HFFc6 (cell line): ENCODE measurements around the gene KRT35. TPM values are rescaled to one million over a fixed set of nuclear protein-coding genes. Genes with fewer than 3 reads are reported as not detected.

Experiments
- DNase-seq: peaks from one replicate; pipeline ENCODE4 v3.0.0-alpha.2; 2018
- H3K27ac Mint-ChIP-seq: 2 replicates; pipeline ENCODE4 v1.8.0; 2020; ENCODE audit warnings: mild to moderate bottlenecking, mixed read lengths
- H3K27me3 Mint-ChIP-seq: 2 replicates; pipeline ENCODE4 v1.8.0; 2021; ENCODE audit warnings: mild to moderate bottlenecking, moderate library complexity, mixed read lengths; ENCODE audit not compliant: insufficient read depth
- H3K36me3 Mint-ChIP-seq: 2 replicates; pipeline ENCODE4 v1.8.0; 2021; ENCODE audit warnings: low read depth, mixed read lengths
- H3K4me1 Mint-ChIP-seq: 2 replicates; pipeline ENCODE4 v1.8.0; 2020; ENCODE audit warnings: low read depth, mixed read lengths
- H3K4me3 Mint-ChIP-seq: 2 replicates; pipeline ENCODE4 v1.8.0; 2020; ENCODE audit warnings: mild to moderate bottlenecking, moderate library complexity, mixed read lengths
- H3K9me3 Mint-ChIP-seq: 2 replicates; pipeline ENCODE4 v1.8.0; 2020; ENCODE audit warnings: mild to moderate bottlenecking, mixed read lengths
- total RNA-seq, 6 experiments: library from RNA; stranded (reverse); fragmentation: NEBNext Ultra II Directional; extraction: Animal tissue kit (Norgen Biotek cat#: 25700); gene quantifications; 2 replicates in 1 of 6; 3 replicates in 5 of 6; pipeline ENCODE4 v1.2.3, GENCODE V29; 2021
- TF ChIP-seq, protein P1 (sequence below): fragments of 200-600 bp; sonication (generic); IDR thresholded peaks from 2 replicates; pipeline ENCODE4 v1.5.0; 2021; ENCODE audit warnings: antibody characterized with exemption, mild to moderate bottlenecking

The KRT35 gene
- total RNA-seq, 6 experiments from 2014 or later = not detected

GRCh38 chr17:41476866-41477815, 3.8 kb downstream of the KRT35 start:
- no peak for DNase-seq
- TF ChIP-seq, protein P1, sequence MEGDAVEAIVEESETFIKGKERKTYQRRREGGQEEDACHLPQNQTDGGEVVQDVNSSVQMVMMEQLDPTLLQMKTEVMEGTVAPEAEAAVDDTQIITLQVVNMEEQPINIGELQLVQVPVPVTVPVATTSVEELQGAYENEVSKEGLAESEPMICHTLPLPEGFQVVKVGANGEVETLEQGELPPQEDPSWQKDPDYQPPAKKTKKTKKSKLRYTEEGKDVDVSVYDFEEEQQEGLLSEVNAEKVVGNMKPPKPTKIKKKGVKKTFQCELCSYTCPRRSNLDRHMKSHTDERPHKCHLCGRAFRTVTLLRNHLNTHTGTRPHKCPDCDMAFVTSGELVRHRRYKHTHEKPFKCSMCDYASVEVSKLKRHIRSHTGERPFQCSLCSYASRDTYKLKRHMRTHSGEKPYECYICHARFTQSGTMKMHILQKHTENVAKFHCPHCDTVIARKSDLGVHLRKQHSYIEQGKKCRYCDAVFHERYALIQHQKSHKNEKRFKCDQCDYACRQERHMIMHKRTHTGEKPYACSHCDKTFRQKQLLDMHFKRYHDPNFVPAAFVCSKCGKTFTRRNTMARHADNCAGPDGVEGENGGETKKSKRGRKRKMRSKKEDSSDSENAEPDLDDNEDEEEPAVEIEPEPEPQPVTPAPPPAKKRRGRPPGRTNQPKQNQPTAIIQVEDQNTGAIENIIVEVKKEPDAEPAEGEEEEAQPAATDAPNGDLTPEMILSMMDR = no peak
- peaks cover 6% of the 10 kb centered on the region; the same call in 1 of the 2 replicates for H3K36me3 Mint-ChIP-seq

GRCh38 chr17:41475421-41475820, 5.5 kb downstream of the KRT35 start:
- H3K27me3 Mint-ChIP-seq = peaks cover 22% of the 10 kb centered on the region
- peaks cover 17% of the 10 kb centered on the region for H3K36me3 Mint-ChIP-seq
- H3K4me3 Mint-ChIP-seq = no peak overlapping the region
- TF ChIP-seq, protein P1 = no peak
- H3K9me3 Mint-ChIP-seq = peaks cover 12% of the 10 kb centered on the region
- no peak overlapping the region for H3K27ac Mint-ChIP-seq
- H3K4me1 Mint-ChIP-seq = no peaks in the 10 kb centered on the region; the same call in 1 of the 2 replicates
- no peak for DNase-seq

More at GRCh38 chr17:41476866-41477815, 3.8 kb downstream of the KRT35 start:
- H3K27ac Mint-ChIP-seq = no peak overlapping the region
- no peaks in the 10 kb centered on the region; the same call in 1 of the 2 replicates for H3K4me1 Mint-ChIP-seq
- no peak overlapping the region for H3K4me3 Mint-ChIP-seq
- peaks cover 1% of the 10 kb centered on the region; the same call in 1 of the 2 replicates for H3K9me3 Mint-ChIP-seq
- H3K27me3 Mint-ChIP-seq = peaks cover 17% of the 10 kb centered on the region

DNA sequence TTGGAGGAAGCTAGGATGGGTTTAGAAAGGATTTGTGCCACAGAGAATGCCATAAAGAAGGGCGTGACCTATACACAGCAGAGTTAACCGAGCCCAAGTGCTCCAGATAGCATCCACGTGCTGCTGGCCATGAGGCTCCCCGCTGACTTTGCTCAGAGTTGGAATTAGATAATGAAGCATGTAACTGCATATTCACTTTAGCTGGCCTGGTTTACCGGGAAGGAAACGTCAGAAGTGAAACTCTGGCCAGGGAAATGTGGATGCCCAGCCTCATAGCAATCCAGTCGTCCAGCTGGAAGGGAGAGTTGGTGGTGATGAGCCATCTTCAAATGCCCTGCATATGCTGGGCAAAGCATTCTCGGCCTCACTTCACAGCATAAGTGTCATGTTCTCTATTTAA, 6.1 kb downstream of the KRT35 start:
- TF ChIP-seq, protein P1 = no peak
- peaks cover 17% of the 10 kb centered on the region for H3K36me3 Mint-ChIP-seq
- peaks cover 12% of the 10 kb centered on the region for H3K9me3 Mint-ChIP-seq
- peaks cover 23% of the 10 kb centered on the region for H3K27me3 Mint-ChIP-seq
- no peaks in the 10 kb centered on the region; the same call in 1 of the 2 replicates for H3K4me1 Mint-ChIP-seq
- no peak overlapping the region for H3K4me3 Mint-ChIP-seq
- DNase-seq = no peak
- no peak overlapping the region for H3K27ac Mint-ChIP-seq

DNA sequence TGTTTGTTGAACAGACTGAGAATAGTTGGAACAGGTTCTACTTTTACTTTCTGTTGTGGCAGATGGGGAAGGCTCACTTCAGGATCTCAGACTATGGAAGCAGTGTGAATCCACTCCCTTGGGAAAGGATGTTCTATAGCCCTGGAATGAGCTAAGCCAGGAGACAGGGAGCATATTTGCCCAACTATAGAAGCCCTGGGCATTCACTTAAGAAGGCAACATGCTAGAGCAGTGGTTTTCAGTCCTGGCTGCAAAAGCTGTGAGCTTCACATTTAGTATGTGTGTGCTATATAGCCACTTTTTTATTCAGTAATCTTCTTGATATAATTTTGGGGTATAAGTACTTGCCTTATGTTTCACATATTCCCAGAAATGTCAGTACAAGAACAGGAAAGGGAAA, 12.6 kb downstream of the KRT35 start:
- Mint-ChIP-seq H3K27me3 (peaks cover 40% of the 10 kb centered on the region), H3K27ac (no peak overlapping the region), H3K9me3 (peaks cover 25% of the 10 kb centered on the region), H3K36me3 (peaks cover 24% of the 10 kb centered on the region), H3K4me3 (no peak overlapping the region), H3K4me1 (peaks cover 28% of the 10 kb centered on the region)
- DNase-seq = no peak
- TF ChIP-seq, protein P1 = no peak

DNA sequence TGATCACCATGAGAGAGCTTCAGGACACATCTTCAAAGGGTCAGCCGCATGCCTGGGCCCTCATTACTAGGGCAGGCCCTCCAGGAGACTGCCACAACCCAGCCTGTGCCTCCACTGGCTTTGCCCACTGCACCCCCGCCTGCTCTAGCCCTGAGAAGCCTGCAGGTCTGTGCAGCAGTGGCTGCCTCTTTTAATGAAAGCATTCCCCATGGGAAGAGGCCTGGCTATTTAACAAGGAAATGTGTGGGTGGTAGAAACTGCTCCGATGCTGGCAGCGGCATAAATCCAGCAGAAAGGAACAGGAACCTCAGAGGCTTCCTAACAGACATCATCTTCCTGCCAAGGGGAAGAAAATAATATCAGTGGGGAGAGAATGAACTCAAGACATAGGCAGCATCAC, 13.4 kb downstream of the KRT35 start:
- Mint-ChIP-seq H3K4me1 (peaks cover 28% of the 10 kb centered on the region), H3K27ac (no peak overlapping the region), H3K27me3 (peaks cover 44% of the 10 kb centered on the region), H3K4me3 (no peak overlapping the region), H3K36me3 (peaks cover 24% of the 10 kb centered on the region), H3K9me3 (peaks cover 25% of the 10 kb centered on the region)
- TF ChIP-seq, protein P1 = no peak
- DNase-seq = no peak
